ENCODE measurements around the gene PCBP3.
"Not testable (repeated sequence)": the region's sequence is repeated elsewhere in the genome, so short reads cannot be mapped to it uniquely, and the experiment has no call there.

The PCBP3 gene

DNA sequence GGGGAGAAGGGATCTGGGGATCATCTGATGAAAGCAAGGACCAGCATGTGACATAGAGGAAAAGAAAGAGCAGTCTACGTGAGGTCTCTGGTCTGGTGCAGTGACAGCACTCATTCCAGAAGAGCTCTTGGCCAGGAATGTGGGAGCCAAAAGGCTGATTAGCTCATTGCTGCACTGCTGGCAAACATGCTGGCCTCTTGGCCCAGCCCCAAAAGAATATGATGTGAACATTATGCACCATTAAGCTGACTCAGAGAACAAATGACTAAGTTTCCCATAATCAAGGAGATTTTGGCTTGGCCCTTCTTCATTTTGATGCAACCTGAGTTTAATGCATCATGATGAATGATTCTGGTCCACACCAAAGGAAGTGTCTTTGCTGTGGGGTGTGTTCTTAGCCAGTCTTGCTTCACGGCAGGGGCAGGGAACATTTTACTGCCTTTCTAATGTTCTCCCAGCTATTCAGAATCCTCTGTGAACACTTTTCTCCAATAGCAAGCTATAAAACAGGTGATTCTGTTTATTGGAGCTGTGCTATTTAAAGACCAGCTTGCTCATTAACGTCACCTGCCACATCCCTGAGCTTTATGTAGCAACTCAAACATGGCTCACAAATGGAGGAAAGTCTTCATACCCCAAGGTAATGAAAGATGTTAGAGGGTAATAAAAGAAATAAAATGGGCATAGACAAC is 55.1 kb downstream of the PCBP3 start:
- peak; percentile 29 to 54 for DNase-seq

DNA sequence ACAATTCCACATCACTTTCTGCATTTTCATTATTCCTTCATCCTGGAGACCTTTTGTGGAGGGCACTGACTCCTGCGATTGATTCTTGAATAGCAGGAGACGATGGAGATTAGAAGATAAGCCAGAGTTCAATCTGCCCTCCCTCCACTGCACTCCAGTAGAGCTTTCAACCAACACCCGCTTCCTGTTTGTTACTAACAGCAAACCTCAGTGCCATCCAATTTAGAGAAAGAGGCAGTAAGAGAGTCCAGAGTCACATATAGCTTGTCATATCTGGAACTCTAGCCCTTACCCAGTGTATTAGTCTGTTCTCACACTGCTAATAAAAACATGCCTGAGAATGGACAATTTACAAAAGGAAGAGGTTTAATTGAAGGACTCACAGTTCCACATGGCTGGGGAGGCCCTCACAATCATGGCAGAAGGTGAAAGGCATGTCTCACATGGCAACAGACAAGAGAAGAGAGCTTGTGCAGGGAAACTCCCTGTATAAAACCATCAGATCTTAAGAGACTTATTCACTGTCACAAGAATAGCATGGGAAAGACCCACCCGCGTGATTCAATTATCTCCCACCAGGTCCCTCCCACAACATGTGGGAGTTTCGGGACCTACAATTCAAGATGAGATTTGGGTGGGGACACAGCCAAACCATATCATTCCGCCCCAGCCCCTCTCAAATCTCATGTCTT is 55.9 kb downstream of the PCBP3 start:
- no peak for DNase-seq

DNA sequence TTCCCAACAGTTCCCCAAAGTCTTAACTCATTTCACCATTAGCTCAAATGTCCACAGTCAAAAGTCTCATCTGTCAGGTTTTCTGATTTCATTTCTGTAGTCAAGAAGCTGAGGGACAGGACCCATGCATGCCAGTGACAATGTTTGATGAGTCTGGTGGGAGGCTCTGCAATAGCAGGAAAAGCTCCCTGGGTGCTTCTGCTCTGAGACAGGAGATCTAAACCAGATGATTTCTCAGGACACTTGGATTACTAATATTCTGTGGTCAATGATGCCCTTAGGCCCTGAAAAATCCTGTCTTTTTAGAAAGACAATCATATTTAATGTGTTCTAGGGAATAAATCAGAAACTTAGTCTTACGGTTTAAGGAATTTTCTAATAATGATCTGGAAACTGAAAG is 56.4 kb downstream of the PCBP3 start:
- DNase-seq, result no peak

DNA sequence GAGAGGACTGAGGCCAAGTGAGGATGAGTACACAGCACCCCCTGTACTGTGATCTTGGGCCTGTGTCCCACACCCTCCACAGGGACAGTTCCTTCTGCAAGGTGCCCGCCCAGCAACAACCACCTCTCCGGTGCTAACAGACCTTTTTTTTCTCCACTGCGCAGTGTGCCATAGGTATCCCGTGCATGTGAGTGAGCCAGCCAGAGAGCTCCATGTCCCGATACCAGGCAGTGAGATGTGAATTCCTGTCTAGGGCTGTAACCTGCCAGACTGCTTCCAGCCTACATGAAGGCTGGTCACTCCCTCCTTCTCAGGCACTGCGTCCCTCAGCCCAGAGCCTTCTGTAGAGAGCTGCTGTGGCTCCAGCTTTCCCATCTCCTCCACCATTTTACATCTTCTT is 56.9 kb downstream of the PCBP3 start:
- peak in 1 of 2 experiments; percentile 25 for DNase-seq

DNA sequence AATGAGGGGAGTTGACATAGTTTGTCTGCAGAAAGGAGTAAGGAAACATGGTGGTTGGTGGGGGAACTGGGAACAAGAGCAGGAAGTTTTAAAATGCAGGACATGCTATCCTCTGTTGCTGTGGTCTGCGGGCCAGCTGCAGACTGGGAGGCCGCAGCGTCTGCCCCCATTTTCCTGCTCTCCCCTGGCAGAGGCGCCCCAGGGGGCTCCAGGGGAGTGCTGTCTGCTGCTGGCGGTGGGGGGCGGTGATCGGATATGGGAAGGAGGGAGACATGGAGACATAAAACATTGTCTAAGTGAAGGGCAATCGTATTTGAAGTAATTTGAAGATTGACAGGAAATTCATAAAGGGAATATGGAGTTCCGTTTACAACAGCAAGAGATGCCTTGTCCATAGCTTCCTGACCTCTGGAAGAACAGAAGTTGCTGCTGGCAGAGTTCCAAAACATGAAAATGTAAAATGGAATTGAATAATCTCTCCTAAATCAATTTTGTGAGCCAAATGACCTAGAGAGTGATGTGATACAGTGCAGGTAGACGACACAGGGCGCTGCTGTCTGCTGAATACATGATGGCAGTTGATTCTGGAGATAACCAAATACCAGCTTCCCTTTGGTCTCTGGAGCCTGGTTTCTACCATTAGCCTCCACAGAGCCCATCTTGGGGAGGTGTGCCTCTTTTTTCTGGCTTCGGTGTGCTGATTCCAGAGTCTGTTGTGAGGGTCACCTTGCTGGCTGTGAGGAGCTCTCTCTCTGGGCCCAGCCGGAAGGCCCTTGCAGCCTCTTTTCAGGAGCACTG is 61.0 kb downstream of the PCBP3 start:
- no peak for DNase-seq

DNA sequence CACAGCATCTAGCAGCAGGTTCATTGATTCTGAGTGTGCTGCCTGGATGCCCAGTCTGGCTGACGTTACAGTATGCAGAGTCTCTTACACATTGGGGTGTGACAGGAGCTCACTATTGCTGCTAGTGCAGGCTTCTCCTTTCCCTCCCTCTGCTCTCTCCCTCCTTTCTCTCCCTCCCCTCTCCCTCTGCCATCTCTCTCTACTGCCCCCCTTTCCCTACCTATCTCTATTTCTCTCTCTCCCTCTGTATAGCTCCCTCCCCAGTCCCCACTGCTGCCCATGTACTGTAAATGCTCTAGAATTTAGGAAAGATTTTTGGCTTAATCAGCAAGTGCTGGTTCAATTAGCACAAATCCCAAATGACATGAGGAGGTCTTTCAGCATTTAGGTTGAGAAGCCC is 62.8 kb downstream of the PCBP3 start:
- no peak for DNase-seq

DNA sequence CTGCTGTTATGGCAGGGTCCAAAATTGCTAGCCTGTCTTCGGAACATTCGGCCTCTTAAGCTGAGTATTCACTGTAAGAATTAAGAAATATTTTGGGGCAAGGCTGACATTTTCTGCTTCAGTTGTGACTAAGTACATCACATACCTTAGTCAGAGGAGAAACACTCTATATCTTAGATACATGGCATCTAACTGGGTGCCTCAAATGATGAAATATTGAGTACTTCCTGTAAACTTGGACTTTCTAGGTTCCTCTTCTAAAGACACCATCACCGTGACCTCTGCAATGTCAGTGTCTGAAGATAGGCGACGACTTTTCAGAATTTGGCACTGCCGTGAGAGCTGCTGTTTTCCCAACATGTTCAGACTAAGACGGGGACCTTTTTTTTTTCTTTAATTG is 65.6 kb downstream of the PCBP3 start:
- DNase-seq, result no peak

DNA sequence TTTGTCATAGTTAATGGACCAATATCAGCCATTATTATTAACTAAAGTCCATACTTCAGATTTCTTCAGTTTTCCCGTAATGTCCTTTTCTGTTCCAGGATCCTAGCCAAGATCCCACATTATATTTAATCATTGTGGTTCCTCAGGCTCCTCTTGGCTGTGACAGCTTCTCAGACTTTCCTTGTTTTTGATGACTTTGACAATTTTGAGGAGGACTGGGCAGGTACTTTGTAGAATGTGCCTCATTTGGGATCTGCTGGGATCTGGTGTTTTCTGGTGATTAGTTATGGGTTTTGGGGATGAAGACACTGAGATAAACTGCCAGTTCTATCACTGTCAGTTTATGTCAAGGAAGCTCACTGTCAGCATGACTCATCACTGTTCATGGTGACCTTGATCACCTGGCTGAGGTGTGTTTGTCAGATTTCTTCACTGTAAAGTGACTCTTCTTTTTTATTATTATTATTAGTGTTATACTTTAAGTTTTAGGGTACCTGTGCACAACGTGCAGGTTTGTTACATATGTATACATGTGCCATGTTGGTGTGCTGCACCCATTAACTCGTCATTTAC is 66.3 kb downstream of the PCBP3 start:
- DNase-seq, result no peak

DNA sequence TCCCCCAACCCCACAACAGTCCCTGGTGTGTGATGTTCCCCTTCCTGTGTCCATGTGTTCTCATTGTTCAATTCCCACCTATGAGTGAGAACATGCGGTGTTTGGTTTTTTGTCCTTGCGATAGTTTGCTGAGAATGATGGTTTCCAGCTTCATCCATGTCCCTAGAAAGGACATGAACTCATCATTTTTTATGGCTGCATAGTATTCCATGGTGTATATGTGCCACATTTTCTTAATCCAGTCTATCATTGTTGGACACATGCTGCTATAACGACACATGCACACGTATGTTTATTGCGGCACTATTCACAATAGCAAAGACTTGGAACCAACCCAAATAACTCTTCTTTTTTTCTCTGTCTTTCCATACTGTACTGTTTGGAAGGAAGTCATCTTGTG is 66.8 kb downstream of the PCBP3 start:
- not testable (repeated sequence) for DNase-seq

DNA sequence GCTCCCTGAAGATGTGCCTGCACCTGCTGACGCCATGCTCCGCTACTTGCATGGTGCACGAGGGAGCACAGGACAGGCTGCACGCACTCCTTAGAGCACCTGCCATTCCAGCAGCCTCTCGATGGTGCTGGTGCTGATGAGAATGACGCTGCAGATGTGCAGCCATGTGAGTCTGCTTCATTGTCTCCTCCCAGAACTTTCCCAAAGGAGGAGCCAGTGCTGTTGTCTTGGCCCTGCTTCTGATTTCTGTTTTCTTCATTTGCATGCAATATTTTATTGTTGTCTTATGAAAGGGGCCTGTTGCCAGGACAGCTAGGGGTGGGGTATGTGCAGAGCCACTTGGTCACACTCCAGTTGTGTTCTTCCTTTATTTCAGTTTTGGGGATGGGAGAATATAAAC is 70.1 kb downstream of the PCBP3 start:
- no peak for DNase-seq

DNA sequence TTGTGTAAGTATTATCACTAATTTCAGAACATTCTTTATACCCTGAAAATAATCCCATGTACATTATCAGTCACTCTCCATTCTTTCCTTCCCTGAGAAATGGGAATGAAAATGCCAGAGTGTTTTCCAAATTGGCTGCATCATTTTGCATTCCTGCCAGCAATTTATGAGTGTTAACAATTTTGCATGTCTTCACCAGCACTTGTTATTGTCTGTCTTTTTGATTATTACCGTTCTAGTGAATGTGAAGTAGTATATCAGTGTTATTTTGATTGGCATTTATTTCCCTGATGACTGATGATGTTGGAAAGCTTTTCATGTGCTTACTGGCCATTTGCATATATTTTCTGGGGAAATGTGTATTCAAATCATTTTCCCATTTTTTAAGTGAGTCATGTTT is 71.9 kb downstream of the PCBP3 start:
- DNase-seq, result no peak

DNA sequence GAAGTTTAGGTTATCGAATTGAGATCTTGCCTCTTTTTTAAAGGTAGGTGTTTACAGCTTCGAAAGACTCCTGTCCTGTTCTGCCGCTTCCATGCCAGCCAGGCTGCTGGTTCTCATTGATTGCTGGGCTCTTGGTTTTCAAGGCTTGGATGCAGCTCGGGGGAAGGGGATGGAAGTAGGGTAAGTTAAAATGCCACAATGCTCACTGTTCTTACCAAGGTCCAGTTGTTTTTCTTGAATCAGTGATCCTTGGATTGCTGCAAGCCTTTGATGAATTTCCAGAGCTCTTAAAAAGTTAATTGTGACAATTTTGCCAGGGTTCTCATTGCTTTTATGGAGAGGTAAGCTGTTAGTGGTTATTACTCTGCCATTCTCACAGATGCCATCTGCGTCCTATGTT is 74.9 kb downstream of the PCBP3 start:
- no peak for DNase-seq

DNA sequence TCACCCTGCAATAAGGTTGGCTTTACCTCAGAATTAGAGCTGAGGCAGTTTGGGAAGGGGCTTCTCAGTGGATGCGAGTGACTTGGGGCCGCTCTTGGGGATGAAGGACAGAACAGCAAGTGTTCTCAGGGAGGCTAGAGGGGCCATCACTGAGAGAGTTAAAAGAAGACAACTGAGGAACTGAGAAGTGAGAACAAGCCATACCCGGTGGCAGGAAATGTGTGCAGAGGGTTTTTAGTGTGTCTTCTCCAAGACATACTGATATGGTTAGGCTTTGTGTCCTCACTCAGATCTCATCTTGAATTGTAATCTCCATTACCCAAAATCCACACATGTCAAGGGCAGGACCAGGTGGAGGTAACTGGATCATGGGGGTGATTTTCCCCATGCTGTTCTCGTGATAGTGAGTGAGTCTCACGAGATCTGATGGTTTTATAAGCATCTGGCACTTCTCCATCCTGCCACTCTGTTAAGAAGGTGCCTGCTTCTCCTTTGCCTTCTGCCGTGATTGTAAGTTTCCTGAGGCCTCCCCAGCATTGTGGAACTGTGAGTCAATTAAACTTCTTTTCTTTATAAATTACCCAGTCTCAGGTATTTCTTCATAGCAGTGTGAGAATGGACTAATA is 75.8 kb downstream of the PCBP3 start:
- no peak for DNase-seq

DNA sequence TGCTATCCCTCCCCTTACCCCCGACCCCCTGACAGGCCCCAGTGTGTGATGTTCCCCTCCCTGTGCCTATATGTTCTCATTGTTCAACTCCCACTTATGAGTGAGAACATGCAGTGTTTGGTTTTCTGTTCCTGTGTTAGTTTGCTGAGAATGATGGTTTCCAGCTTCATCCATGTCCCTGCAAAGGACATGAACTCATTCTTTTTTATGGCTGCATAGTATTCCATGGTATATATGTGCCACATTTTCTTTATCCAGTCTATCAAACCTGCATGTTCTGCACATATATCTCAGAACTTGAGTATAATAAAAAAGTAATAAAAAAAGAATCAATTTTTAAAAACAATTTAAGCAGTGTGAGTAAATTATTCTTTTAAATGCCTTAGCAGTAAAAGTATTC is 76.7 kb downstream of the PCBP3 start:
- DNase-seq, result not testable (repeated sequence)

DNA sequence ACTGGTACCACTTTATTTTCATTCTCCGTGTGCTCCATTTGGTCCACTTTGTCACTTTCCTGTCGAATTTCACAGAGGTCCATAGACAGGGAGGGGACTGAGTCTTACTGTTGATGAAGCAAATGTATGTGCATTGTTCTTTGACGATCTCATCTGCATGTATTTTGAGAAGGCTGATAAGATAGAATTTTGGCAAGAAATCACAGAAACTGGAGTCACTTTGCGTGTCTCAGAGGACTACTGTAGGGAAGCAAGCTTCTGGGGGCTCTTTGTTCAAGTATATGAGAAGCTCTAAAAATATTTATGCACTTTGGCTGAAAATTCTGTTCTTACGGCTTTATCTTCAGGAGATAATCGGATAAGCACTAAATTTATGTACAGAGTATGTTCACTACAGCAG is 78.1 kb downstream of the PCBP3 start:
- DNase-seq, result no peak

DNA sequence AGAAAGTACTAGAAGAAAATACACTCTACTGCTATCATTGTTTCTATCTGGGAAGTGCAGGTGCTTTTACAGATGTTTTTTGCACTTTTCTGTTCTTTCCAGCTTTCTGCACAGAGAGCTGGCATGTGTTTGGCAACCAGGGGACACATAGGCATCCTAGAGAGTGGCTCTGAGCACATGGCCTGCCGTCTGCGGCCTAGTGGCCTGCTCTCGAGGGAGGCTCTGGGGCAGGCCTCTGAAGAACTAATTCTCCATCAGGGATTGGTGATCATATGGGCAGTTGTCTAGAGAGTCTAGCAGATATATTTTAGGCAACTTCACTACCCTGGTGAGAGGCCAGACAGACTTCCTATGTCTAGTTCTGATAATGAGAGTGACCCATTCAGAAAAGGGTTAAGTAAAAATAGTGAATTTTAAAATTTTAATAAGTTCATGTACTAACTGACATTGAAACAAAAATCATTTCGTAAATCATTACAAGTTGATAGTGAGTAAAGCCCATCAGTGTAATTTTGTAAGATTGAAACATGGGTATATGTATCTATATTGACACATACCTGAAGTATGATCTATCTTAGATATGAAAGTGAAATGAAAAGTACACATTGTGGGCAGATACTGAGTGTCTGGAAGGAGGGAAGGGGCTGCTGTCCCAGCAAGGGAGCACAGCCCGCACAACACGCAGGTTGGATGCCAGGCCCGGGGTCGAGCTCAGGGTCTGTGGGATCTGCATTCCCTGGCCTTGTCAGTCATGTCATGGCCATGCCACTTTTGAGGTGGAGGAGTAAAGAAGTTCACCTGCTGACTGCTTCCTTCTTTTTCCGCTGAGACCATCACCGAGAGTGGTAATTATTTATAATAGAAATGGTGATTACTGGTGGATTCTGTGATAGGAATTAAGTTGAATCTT is 79.8 kb downstream of the PCBP3 start:
- DNase-seq, result no peak

DNA sequence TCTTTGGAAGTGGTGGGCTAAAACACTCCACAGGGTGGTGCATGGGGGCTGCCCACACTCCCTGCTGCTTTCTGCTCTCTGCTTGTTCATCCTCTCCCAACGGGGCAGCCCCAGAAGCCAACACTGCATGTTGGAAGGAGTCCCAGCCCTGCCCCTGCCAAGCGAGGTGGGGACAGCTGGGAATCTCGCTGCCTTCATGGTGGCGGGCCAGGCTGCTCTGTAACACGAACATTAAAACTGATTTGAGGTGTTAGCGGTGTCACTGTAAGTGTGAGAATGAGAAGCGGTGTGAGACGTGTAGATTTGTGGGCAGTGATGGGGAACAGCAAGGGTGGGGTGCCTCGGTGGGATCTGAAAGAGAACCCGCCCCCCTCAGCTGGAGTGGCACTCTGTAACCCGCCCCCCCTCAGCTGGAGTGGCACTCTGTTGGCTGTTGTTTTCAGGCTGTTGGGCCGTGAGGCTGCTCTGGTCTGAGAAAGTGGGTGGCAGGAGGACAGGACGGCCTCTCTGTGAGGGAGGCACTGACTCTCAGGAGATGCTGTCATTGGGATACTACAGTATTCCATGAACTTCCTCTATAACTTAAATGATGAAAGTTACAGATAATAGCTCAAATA is 80.9 kb downstream of the PCBP3 start:
- no peak for DNase-seq

DNA sequence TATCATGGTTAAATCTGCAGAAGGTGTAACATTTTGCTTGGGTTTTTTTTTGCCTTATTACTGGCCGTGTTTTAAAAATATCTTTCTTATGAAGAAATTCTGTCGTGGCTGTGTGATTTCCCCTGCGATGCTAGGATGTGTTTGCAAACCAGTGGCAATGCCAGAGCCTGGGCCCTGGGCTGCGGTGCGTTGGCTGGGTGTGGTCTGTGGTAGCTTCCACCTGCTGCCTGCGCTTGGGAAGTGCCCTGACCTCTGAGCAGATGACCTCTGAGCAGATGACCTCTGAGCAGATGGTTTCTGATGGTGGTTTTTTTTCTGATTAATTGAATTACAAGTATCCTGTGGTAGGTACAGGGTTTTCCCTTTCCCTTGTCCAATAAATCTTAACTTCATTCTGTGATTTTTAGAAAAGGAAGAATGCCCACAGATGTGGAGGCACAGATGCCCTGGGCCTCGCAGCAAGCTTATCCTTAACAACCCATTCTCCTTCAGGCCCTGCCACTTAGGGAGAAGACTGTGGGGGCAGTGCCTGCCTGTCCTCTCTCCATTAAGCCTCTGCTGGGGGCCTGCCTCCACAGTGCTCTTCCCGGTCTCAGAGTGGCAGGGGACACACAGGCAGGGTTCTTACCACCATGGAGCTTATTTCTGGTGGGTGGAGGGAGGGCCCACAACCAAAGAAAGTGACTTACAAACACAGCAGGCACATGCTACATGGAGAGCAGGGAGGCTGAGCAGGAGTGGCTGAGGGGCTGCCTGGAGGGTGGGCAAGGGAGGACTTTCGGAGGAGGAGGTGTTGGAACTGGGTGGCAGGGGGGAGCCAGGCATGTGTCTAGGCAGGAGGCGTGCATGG is 81.7 kb downstream of the PCBP3 start:
- DNase-seq, result no peak

DNA sequence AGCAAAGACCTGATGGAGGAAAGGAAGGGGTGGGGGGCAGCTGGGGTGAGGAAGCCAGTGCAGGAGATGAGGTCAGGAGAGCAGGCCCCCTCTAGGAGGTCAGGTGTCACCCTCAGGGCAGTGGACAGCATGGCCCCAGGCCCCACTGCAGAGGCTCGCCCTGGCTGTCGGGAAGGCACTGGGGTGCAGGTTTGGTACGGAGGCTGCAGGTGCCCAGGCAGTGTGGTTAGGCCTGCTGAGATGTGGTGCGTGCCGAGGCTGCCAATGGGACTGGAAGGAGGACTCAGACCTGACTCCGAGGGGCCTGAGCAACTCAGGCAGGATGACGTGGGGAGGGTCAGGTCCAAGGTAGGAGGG is 82.3 kb downstream of the PCBP3 start:
- DNase-seq, result no peak

DNA sequence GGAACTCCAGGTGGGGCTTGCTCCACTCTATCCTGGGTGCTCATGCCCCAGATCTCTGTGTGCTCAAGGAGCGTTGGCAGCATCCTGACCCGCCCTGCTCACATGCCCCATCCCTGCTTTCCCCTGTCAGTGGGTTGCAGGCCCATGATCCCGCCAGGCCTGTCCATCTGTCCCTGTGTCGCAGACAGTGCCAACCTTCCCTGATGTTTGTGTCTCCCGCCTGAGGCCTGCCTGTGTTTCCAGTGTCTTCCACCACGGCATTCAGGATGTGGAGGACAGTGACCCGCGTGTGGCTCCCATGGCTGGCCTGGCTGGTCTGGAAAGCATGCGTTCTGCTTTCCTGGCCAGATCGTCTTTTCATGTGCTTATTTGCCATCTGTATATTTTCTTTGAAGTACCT is 82.9 kb downstream of the PCBP3 start:
- DNase-seq, result no peak

DNA sequence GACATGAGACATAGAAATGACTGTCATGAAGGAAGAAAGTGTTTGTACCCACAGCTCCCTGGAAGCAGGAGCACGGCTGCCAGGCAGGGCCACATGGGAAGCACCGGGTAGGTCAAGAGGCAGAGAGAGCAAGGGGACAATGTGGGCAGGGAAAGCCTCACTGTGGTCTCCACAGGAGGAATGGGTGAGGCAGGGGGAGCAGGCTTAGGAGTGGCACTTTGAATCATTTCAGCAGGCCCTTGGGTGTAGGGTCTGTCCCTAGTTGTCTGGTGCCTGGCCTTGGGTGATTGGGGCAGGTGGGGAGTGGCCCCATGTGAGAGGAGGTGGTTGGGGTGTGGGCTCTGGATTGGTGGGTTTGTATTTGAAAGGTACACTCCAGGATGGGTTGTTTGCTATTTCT is 83.9 kb downstream of the PCBP3 start:
- DNase-seq, result no peak

All from cerebellar nuclear complex (tissue), 1 donor.